Activated CD4-positive, alpha-beta T cell treated with anti-CD3 and anti-CD28 coated beads, Interleukin-10, Interleukin-2, amounts not matched to agents 100 ng/mL and 50 ng/mL, durations not matched to agents 16 hours and 8 hours (primary cell): ENCODE measurements around the gene PPFIA1.
"Not testable (repeated sequence)": the region's sequence is repeated elsewhere in the genome, so short reads cannot be mapped to it uniquely, and the experiment has no call there.

Experiments used
- DNase-seq: peaks from one replicate; pipeline ENCODE4 v3.0.0-alpha.2; 2020

The PPFIA1 gene

DNA sequence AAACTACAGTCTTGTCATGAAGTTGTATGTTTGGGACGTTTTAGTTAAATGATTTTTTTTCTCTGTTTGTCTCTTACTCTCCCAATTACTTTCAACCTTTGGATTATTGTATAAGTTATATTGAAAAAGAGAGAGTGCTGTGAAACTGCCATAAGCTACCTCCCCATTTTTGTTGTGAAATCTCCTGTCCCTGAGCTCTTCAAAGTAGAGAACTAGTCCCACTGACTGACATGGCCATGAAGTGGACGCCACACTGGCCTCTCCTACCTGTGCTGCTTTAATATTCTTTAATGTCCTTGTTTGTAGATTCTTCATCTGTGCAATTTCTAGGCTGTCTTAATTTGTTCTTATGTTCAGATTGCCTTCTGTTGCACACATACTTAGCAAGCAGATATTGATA lies 56.3 kb downstream of the PPFIA1 start:
- DNase-seq, result no peak

DNA sequence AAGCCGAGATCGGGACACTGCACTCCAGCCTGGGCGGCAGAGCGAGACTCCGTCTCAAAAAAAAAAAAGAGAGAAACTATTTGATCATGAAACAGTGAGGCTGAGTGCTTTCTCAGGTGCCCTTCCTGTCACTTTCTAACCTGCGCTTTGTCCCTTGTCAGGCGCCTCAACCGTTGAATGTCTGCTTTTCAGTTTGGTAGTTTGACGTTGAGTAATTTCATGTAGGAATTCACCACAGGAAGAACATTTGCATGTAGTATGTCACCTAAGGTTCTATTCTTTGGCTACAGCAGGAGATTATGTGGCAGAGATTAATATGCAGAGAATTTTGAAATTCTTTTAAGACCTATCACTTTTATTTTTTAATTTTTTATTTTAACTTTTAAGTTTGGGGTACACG lies 57.2 kb downstream of the PPFIA1 start:
- DNase-seq, result no peak

DNA sequence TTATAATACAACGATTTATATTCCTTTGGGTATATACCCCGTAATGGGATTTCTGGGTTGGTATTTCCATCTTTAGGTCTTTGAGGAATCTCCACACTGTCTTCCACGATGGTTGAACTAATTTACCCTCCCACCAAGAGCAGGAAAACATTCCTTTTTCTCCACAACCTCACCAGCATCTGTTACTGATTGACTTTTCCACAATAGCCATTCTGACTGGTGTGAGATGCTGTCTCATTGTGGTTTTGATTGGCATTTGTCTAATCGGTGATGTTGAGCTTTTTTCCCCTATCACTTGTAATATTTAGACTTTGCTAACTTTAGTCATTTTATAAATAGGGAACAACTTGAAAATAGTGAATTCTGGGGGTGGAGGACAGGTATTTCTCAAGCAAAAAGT lies 58.1 kb downstream of the PPFIA1 start:
- no peak for DNase-seq

DNA sequence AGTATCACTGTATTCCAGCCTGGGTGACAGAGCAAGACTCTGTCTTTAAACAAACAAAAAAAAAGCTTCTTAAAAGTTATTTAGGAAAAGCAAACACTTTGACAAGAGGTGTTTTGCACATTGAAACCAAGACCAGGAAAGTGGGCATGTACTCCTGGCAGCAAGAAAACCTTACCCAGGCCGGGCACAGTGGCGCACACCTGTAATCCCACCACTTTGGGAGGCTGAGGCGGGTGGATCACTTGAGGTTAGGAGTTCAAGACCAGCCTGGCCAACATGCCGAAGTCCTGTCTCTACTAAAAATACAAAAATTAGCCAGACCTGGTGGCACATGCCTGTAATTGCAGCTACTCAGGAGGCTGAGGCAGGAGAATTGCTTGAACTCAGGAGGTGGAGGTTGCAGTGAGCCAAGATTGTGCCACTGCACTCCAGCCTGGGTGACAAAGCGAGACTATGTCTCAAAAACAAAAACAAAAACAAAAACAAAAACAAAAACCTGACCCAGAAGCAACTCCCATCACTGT lies 60.9 kb downstream of the PPFIA1 start:
- not testable (repeated sequence) for DNase-seq

DNA sequence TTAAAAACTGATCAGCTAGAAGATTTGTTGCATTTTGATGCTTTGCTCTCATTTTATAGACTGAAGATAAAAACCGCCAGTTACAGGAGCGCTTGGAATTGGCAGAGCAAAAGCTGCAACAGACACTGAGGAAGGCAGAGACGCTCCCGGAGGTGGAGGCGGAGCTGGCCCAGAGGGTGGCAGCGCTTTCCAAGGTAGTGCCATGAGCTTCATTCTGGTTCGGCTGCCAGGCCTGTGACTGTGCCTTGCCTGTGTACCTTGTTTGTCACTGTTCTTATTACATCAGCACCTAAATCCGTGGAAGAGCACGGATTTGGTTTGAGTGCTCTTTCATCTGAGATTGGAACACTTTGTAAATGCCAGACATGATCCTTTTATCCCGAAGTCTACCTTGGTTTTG lies 61.4 kb downstream of the PPFIA1 start:
- DNase-seq, result no peak

DNA sequence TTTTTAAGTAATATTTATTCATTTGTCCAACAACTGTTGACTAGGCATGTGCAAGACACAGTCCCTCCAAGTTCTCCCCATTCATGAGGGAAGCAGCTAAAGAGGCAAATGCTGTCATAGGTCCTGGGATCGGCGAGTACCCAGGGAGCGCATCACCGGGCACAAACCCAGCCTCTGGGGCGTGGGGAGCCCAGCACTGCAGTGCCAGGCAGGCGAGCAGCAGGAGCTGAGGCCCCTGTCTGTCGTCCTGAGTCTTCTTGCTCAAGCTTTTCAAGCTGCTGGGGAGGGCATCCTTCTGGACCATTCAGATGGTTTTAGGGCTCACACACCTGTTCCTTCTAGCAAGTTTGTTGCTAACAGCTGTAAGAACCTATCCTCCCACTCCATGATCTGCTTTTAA lies 62.1 kb downstream of the PPFIA1 start:
- no peak for DNase-seq

DNA sequence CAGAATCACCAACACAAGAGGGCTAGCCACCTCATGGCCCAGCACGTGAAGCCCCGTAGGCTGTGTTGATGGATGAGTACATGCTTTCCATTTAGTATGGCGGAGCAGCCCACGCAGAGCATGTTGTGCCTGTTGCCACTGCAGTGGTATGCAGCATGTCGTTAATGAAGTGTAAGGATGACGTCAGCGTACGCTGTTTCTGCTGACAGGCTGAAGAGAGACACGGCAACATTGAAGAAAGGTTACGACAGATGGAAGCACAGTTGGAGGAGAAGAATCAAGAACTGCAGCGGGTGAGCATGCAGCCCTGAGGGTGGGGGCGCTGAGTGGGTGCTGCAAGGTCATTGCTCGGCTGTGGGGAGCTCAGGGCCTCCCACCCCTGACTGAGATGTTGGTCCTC lies 62.8 kb downstream of the PPFIA1 start:
- no peak for DNase-seq

DNA sequence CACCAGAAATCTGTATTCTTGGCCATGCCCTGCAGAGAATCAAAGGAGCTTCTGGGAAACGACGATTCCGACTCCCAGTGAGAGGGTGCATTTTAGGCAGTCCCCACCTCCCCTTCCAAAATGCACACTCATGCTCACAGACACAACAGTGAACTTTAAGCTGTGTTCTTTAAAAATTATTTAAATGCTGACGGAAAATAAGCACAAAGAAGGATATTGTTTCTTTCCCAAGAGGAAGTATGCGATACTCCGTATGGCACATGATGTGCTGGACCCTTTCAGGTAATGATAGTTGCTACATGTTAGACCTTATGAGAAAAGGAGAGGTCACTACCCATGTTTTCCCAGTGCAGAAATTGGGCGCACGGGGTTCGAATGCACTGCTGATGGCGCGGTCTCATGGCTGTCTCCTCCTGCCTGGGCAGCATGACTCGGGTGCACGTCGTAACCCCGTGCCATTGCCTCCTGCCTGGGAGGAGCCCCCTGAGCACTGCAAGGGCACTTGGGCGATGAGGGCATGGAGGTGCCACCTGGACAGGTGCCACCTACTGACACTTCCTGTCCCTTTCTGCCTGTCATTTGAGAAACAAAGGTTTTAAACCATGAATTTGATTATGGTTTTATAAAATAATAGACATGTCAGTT lies 64.0 kb downstream of the PPFIA1 start:
- DNase-seq, result no peak

DNA sequence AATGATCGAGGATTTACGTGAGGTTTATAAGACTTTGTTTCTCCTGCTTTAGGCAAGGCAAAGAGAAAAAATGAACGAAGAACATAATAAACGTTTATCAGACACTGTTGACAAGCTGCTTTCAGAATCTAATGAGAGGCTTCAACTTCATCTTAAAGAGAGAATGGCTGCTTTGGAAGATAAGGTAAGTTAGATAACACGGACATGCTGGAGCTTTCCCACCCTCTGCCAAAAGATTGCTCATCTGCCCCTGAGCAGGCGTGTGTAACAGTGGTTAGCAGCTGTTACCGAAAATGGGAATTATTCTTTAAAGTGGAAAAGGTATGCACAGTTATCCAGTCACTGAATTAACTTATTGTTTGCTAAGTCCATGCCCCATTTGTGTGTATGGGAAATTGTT lies 65.0 kb downstream of the PPFIA1 start:
- no peak for DNase-seq

DNA sequence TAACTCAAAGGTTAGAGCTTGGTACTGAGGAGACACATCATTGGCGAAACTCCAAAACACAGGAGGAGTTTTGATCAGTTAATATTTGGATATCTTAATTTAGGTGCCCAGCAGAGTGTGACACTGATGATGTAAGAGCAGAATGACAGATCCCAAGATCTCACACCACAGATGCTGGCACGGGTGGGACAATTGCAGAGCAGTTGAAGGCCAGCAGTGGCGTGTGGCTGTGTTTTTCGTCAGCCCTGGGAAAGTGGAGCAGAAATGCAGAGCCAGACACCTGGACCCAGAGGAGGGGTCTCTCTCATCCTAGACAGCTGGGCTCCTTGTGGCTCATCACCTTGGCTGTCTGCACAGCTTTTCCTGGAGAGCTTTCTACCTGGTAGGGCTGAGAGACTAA lies 68.1 kb downstream of the PPFIA1 start:
- DNase-seq, result no peak

DNA sequence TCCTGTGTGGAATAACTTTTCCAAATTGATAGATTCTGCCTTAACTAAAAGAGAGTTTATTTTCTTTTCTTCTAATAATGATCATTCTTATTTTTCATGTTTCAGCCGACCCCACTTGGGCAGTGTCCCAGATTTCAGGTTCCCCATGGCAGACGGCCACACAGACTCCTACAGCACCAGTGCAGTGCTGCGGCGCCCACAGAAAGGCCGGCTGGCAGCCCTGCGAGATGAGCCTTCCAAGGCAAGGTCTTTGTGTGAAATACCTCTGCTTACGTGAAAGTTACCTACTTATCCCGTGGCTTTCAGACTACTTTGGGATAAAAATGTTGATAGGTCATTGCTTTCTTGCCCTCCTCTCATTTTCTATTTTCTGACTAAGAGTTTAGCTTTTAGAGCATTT lies 68.6 kb downstream of the PPFIA1 start:
- DNase-seq, result no peak

DNA sequence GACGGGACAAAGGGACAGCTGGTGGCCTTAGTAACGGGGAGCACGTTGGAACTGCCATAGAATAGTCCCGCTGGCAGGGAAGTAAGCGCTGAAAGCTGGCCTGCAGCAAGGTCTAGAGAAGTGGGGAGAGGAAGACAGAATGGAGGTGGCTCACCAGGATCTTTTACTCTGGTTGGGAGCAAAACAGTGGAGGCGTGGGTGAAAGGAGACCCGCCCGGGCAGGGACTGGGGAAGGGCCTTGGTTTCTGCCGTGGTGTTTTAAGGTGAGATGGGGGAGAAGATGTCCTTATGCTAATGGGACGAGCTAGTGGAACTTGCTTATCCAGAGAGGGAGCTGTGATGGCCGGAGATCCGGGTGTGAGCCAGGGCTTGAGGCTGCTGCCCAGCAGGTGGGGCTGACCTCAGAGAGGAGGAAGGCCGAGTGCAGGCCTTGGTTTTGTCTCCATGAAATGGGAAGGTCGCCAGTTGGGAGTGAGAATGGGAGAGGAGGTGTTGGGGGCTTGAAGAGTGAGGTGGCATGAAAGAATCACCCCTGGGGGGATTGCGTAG lies 71.5 kb downstream of the PPFIA1 start:
- DNase-seq, result no peak

DNA sequence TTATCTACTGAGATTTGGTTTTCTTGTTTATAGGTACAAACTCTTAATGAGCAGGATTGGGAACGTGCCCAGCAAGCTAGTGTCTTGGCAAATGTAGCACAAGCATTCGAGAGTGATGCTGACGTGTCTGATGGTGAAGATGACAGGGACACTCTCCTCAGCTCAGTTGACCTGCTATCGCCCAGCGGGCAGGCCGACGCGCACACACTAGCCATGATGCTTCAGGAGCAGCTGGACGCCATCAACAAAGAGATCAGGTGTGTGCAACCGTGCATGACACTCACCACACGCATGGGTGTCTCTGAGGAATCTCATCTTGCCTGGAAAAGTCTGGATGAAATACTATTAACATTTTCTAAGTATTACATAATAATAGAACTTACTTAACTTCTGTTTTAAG lies 73.1 kb downstream of the PPFIA1 start:
- no peak for DNase-seq

DNA sequence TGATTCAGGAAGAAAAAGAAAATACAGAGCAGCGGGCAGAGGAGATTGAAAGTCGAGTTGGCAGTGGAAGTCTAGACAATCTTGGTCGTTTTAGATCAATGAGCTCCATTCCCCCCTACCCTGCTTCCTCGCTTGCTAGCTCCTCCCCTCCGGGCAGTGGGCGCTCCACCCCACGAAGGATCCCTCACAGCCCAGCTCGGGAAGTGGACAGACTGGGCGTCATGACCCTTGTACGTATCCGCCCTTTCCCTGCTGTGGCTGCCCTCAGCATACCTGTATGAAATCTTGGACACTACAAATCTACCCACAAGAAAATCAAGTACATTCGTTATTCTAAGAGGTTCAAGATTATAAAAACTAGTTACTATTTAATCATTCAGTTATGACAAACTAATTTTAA lies 77.7 kb downstream of the PPFIA1 start:
- no peak for DNase-seq

DNA sequence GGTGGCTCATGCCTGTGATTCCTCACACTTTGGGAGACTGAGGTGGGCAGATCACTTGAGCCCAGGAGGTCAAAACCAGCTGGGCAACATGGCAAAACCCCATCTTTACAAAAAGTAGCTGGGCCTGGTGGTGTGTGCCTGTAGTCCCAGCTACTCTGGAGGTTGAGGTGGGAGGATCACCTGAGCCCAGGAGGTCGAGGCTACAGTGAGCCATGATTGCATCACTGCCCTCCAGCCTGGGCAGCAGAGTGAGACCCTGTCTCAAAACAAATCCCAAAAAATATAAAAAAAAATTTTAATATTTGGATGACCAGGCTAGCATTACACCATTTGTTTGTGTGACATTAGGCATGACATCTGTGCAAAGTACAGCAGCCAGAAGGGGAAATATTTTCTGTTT lies 78.1 kb downstream of the PPFIA1 start:
- no peak for DNase-seq

DNA sequence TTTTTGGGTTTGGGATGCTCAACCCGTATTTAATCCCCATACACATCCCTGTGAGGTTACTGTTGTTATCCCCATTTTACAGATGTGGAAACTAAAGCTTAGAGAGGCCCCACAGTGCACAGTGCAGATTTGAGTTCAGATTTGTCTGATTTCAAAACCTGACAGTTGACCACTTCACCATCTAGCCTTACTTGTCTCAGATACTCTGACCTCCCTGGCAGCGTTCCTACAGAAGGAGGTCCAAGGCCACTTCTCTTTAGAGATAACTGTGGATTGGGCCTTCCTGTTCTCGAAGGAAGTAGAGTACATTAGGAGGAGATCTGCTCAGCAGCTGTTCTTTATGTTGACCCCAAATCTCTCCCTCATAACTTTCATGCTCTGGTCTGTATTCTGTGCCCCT lies 81.2 kb downstream of the PPFIA1 start:
- no peak for DNase-seq

DNA sequence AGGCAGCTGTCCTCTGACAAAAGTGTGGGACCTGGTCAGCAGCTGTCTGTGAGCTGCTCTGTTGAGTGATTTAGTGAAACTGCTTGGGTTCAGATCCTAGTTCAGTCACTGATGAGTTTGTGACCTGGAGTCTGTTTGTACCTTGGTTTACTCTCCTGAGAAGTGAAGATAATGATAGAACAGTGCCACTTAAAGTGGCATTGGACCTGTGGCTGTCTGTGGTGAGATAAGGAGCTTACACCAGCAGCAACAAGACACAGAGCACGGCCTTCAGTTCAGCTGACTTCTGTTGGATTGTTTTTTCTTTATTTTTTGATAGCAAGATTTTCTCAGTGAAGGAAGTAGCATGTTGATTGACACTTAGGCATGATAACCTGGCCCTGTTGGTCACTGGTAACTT lies 81.6 kb downstream of the PPFIA1 start:
- no peak for DNase-seq

DNA sequence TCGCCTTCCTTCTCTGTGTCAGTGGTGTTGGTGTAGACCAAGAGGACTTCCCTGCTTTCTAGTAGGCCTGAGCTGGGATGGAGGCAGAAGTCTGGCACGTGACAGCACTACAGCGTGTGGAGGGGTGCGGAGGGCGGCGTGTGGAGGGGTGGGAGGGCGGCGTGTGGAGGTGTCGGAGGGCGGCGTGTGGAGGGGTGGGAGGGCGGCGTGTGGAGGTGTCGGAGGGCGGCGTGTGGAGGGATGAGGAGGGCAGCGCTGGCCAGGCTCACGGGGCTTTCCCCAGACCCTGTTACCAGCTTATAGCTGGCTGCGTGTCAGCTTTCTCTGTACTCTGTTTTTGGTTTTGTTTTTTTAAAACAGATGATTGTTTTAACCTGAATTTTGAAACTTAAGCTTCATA lies 82.1 kb downstream of the PPFIA1 start:
- DNase-seq, result no peak

DNA sequence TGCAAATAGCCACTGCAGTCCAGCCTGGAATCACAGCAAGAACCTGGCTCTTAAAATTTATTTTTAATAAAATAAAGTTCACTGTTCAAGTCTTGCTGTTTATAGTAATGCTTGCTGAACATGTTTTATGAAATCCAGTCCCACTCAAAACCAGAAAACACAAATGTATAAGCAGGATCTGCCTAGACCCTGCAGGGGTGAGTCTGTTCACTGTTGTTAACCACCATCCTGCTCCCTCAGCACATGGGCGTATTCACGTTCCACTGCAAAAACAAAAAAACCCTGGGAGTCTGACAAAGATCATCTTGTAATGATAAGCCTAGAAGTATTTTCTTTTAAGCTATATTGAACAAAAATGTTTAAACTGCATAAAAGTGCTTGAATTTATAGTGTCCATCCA lies 82.8 kb downstream of the PPFIA1 start:
- no peak for DNase-seq

DNA sequence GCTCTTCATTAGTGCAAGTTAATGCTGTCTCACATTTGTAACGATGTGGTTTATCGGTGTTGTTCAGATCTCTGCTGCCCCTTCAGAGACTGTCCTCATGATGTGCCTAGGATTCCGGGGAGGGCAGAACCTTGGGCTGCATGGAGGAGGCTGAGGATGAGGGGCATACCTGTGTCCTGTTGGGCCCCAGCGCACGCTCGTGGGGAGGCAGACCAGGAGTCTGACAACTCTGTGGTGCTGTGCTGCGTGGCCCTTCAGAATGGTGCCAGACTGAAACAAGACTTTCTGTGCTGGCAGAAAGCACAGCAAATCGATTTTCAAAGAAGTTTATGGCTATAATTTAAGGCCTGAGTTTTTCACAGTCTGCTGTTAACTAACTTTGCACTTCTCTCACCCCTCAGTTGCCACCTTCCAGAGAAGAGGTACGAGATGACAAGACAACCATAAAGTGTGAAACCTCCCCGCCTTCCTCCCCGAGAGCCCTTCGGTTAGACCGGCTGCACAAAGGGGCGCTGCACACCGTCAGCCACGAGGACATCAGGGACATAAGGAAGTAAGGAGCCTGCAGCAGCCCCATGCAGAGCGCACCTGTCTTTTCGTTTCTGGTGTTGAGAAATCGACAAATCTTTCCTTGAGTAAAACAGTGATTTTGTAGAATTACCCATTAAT lies 83.5 kb downstream of the PPFIA1 start:
- DNase-seq, result no peak

DNA sequence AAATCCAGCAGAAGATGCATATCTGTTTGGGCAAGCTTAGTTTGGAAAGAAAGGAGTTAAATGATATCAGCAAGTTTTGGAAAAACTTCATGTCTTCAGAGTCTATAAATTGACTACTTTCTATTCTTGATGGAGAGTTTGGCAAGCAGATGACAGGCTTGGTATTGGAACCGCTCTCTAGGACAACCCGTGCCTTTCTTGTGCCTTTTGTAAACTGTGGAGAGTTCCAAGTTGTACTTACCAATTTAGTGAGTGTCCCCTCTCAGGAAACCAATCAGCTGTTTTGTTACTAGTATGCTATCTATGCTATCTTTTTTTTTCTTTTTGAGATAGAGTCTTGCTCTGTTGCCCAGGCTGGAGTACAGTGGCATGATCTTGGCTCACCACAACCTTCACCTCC lies 84.1 kb downstream of the PPFIA1 start:
- no peak for DNase-seq

DNA sequence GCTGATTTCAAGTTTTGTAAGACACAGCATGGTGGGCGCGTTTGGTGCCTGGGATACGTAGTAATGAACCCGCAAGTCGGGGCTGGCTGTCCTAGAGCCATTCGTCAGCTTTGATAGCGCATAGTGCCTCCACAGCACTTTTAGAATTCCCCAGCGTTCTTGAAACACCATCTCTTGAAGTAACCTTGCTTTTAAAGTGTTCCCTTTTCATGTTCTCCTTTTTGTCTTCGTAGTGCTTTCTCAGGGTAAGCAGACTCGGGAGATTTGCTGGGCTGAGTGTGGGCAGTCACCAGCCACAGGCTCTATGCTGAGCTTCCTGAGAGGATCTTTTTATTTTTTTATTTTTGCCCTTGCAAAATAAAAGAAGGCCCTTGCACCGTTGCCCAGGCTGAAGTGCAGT lies 88.3 kb downstream of the PPFIA1 start:
- no peak for DNase-seq

DNA sequence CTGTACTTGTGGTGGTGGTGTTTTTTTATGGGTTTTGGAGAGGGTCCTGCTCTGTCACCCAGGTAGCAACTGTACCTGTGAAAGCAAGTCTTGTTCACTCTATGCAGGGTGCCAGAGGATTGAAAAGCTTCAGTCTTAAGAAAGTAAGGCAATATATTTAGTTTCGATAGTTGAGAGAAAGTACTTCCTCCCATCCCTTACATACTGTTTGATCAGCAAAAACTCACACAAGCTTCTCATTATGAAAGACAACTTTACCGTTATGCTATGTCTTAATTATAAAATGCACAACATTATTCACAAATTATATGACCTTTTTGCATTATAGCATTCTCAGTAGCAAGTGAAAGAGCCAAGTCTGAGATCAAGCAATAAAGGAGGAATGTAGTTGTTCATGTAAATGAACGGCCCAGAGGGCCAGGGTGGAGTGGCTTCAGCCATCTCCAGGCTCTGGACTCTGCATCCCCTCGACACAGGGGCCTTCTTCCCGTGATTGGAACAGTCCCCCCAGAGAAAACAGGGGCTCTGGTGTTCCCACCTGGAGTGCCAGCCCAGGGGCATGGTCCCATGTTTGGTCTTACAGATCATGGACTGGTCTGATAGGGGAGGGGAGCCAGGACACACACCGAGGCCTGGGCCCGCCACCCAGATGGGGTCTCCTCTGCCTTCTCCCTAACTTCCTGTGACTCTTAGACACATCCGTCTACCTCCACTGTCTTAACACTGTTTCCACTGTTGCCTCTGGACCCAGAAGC lies 89.1 kb downstream of the PPFIA1 start:
- DNase-seq, result no peak

DNA sequence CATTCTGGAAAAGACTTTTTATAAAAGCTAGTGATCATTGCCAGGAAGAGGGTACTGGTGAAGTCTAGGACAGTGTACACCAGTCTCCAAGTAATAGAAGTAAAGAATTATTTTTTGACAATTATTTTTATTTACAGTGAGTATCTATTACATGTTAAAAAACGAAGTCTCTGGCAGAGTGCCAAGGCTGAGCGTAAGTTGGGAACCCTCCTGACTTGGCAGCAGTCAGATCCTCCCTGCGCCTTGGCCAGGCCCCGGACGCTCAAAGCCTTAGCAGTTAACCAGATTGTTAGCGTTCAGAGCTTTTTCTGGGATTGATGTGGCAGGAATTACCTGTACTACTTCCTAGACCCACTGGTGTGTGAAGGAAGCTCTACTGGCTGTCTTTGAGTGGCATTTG lies 89.7 kb downstream of the PPFIA1 start:
- DNase-seq, result no peak
